NT2/D1 (cell line): ENCODE measurements around the gene PRTFDC1.

ENCODE experiments used
- SUZ12 ChIP-seq: IDR thresholded peaks from 2 replicates; pipeline ENCODE4 v1.6.1; 2011; ENCODE audit not compliant: insufficient read length, insufficient read depth; ENCODE audit errors: extremely low read depth
- YY1 ChIP-seq: IDR thresholded peaks from 2 replicates; pipeline ENCODE4 v1.6.1; 2011; ENCODE audit not compliant: insufficient read length, insufficient read depth

DNA sequence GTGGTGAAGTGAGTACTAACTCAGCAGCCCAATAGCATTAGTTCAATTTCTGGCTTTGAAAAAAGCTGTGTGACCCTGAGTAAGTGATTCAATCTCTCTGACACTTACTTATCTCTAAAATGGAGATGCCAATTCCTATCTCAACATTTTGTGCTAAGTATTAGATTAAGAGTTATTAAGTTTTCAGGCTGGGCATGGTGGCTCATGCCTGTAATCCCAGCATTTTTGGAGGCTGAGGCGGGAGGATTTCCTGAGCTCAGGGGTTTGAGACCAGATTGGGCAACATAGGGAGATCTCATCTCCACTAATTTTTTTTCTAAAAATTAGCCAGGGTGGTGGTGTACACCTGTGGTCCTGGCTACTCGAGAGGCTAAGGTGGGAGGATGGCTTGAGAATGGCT lies 109.5 kb downstream of the PRTFDC1 start:
- no peak for TF ChIP-seq YY1
- no peak for TF ChIP-seq SUZ12
